Anterior cingulate cortex (tissue), 58 donors: Measurements from ENCODE around the gene CEACAM16.
A peak's percentile ranks its signal among the peaks of the same experiment; 100 is the strongest.
"Not testable (repeated sequence)": the region's sequence is repeated elsewhere in the genome, so short reads cannot be mapped to it uniquely, and the experiment has no call there.

ENCODE experiments used
- DNase-seq, 58 donors: peaks; one replicate each; lab custom pipeline; 2025; lab: John Stamatoyannopoulos, UW

The CEACAM16 gene

GRCh38 chr19:44698492-44699201, at the start of gene CEACAM16:
CEACAM16 (plus strand) TSS chr19:44699151; CDS start chr19:44701457, 2,306 bp downstream.
- DNase-seq = no peak

DNA sequence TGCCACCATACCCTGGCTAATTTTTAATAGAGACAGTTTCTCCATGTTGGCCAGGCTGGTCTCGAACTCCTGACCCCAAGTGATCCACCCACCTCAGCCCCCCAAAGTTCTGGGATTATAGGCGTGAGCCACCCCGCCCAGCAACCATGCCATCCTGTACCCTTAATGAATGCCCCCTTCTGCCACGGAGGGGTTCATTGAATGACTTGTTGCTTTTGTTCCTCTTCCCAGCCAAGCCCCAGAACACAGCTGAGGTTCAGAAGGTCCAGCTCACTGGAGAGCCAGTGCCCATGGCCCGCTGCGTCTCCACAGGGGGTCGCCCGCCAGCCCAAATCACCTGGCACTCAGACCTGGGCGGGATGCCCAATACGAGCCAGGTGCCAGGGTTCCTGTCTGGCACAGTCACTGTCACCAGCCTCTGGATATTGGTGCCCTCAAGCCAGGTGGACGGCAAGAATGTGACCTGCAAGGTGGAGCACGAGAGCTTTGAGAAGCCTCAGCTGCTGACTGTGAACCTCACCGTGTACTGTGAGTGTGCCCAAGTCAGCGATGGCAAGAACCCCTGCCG, 49.3 kb upstream of the CEACAM16 start:
- DNase-seq = no peak

- DNase-seq = no peak
Observed at GRCh38 chr19:44653343-44653742, 45.6 kb upstream of the CEACAM16 start.

- DNase-seq = peak in 23 of 58 donors; percentile 2 to 51 (median 8)
Observed at GRCh38 chr19:44653977-44654774, 44.8 kb upstream of the CEACAM16 start.

- peak in 26 of 58 donors; percentile 1 to 56 (median 14) for DNase-seq
Observed at GRCh38 chr19:44657211-44657921, 41.6 kb upstream of the CEACAM16 start.

- DNase-seq = no peak
Observed at GRCh38 chr19:44658069-44658733, 40.8 kb upstream of the CEACAM16 start.

DNA sequence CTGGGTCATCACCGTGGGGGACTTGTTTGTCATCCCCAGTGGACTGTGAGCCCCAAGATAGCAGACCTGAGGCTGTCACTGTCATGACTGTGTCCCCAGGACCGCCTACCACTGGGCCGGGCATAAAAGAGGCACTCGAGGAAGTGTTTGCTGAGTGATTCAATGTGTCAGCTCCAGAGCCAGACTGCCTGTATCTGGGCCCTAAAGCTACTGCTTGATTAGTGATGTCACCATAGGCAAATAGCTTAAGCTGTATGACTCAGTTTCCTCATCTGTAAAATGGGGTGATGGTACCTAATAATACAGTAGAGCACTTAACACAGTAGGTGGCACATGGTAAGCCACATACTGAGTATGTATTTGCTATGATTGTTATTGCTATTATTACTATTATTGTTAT, 38.9 kb upstream of the CEACAM16 start:
- no peak for DNase-seq

- DNase-seq = no peak
Observed at GRCh38 chr19:44661205-44661604, 37.7 kb upstream of the CEACAM16 start.

DNA sequence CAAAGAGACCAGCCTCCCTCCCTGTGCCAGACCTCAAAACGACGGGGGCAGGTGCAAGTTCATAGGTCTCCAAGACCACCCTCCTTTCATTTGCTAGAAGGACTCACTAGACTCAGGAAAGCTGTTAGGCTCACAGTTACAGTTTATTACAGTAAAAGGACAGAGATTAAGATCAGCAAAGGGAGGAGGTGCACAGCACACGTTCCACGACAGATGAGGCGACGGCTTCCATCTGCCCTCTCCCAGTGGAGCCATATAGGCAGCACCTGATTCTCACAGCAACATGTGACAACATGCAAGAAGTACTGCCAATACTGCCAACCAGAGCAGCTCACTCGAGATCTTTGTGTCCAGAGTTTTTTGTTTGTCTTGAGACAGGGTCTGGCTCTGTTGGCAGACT, 37.0 kb upstream of the CEACAM16 start:
- no peak for DNase-seq

DNA sequence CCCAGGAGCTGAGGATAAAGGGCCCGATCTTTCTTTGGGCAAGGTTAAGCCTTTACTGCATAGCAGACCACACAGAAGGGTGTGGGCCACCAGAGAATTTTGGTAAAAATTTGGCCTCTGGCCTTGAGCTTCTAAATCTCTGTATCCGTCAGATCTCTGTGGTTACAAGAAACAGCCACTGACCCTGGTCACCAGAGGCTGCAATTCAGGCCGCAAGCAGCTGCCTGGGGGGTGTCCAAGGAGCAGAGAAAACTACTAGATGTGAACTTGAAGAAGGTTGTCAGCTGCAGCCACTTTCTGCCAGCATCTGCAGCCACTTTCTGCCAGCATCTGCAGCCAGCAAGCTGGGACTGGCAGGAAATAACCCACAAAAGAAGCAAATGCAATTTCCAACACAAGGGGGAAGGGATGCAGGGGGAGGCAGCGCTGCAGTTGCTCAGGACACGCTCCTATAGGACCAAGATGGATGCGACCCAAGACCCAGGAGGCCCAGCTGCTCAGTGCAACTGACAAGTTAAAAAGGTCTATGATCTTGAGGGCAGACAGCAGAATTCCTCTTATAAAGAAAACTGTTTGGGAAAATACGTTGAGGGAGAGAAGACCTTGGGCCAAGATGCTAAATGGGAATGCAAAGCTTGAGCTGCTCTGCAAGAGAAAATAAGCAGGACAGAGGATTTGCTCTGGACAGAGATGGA, 36.1 kb upstream of the CEACAM16 start:
- peak in 7 of 58 donors; percentile 1 to 18 (median 5) for DNase-seq

- DNase-seq = no peak
Observed at GRCh38 chr19:44663996-44664395, 35.0 kb upstream of the CEACAM16 start.

- no peak for DNase-seq
Observed at GRCh38 chr19:44664976-44665375, 34.0 kb upstream of the CEACAM16 start.

DNA sequence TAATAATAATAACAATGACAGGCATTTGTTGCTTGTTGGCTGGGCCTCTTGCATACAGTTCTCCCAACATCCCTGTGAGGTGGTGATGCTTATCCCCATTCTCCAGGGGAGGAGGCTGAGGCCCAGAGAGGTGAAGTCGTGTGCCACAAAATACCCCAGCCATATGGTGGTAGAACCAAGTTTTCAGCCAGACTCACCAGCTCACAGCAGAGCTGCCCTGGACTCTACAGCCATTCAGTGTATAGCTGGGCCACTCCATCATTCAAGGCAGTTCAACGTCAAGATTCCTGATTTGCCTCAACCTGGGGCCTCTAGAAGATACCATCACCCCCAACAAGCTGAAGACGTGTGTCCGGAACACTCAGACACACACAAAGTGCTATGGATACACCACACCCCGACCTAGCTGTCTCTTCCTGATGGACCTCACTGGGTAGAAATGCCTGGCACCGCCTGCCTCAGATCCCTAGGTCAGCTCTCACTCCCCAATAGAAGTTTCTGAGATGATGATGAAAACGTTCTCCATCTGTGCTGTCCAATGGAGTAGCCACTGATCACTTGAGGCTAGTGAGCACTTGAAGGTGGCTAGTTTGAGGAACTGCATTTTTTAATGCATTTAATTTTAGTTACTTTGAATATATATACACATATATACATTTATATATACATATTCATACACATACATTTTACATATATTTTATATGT, 31.9 kb upstream of the CEACAM16 start:
- no peak for DNase-seq

- DNase-seq = no peak
Observed at GRCh38 chr19:44668985-44669764, 29.8 kb upstream of the CEACAM16 start.

- DNase-seq = not testable (repeated sequence)
Observed at GRCh38 chr19:44670027-44670426, 28.9 kb upstream of the CEACAM16 start.

DNA sequence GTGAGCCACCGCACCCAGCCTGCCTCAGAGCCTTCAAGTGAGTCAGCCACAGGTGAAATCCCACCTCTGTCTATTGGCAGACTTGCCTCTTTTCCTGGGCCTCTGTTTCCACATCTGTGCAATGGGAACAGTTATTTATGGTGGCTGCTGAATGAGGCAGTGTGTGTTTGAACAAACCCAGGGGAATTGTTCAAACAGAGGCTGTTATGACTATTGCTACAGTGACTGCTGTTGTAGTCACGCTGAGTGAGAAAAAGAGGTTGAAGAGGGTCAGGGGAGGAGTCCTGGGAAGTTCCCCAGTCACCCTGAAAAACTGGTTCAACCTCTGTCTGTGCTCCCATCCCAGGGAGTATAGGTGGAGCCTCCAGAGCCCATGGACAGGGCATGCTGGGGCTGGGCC, 27.6 kb upstream of the CEACAM16 start, which contains the start of gene CEACAM19:
TSS of gene CEACAM19 (plus strand) at position 83 of the 400 bp plus-strand sequence. CDS start 450 bp downstream, outside the sequence.
- DNase-seq = no peak

- DNase-seq = no peak
Observed at GRCh38 chr19:44672226-44672625, 26.7 kb upstream of the CEACAM16 start.

DNA sequence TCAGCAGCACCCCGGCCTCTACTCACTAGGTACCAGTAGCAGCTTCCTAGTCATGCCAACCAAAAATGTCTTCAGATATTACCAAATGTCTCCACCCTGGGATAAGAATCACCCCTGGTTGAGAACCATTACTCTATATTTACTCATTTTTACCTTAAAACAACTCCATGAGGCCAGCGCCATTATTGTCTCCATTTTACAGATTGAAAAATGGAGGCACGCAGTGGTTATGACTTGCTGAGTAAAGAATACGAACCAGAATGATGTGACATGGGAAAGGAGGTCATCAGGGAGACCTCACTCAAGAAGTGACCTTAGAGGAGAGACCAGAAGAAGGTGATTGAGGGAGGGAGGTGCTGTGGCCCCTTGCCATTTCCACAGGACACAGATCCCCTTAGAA, 25.4 kb upstream of the CEACAM16 start:
- no peak for DNase-seq
